CD4-positive, alpha-beta T cell (primary cell): Measurements from ENCODE around the gene CNTLN. TPM values are rescaled to one million over a fixed set of nuclear protein-coding genes. Genes with fewer than 3 reads are reported as not detected.

Source experiments
- ATAC-seq: fragments of 200-7000 bp; cut with Tn5 transposase; one replicate; pipeline ENCODE4 v1.10.0; 2022; ENCODE audit warnings: mild to moderate bottlenecking; ENCODE audit not compliant: poor library complexity
- CTCF ChIA-PET: fragments of 350-600 bp; sonication (Branson Sonifier 250); formaldehyde crosslinking; loops from one replicate; lab custom pipeline; 2021; ENCODE audit warnings: antibody characterized with exemption, inconsistent platforms; lab: Charles Lee
- POLR2A ChIA-PET: fragments of 350-600 bp; sonication (Branson Sonifier 250); formaldehyde crosslinking; loops from one replicate; lab custom pipeline; 2021; ENCODE audit warnings: antibody characterized with exemption, inconsistent platforms; lab: Charles Lee
- DNase-seq, 14 experiments: peaks; one replicate each; pipeline ENCODE4 v3.0.0-alpha.2; 2013 to 2020; ENCODE audit warnings: mixed read lengths in 2 of 14
- H3K27ac ChIP-seq, 2 donors: one replicate each; pipeline versions ENCODE4 v1.5.1 to v1.7.0; 2013; ENCODE audit warnings: low read length in 2 of 2, low read depth in 1 of 2, mild to moderate bottlenecking in 1 of 2
- H3K27me3 ChIP-seq, 2 experiments: 1 replicate in 1 of 2; 2 replicates in 1 of 2; pipeline versions ENCODE4 v1.6.1 to v1.7.0; 2013; ENCODE audit warnings: low read length in 2 of 2, control low read depth in 1 of 2, mild to moderate bottlenecking in 1 of 2, moderate library complexity in 1 of 2; ENCODE audit not compliant: insufficient read depth in 2 of 2, control insufficient read depth in 1 of 2
- H3K36me3 ChIP-seq: one replicate; pipeline ENCODE4 v1.6.1; 2013; ENCODE audit warnings: low read length, control low read depth; ENCODE audit not compliant: insufficient read depth
- H3K4me1 ChIP-seq: one replicate; pipeline ENCODE4 v1.6.1; 2013; ENCODE audit warnings: low read length, control low read depth; ENCODE audit not compliant: insufficient read depth
- H3K4me3 ChIP-seq: one replicate; pipeline ENCODE4 v1.5.1; 2013; ENCODE audit warnings: mild to moderate bottlenecking, low read length, moderate library complexity
- H3K9me3 ChIP-seq, 2 experiments: 1 replicate in 1 of 2; 2 replicates in 1 of 2; pipeline versions ENCODE4 v1.6.1 to v1.7.0; 2013; ENCODE audit warnings: low read length in 2 of 2, mild to moderate bottlenecking in 2 of 2, control low read depth in 1 of 2, moderate library complexity in 1 of 2; ENCODE audit not compliant: control insufficient read depth in 1 of 2, insufficient read depth in 1 of 2
- H3K27ac Mint-ChIP-seq: one replicate; pipeline ENCODE4 v1.8.0; 2020; ENCODE audit warnings: mixed read lengths
- H3K27me3 Mint-ChIP-seq: one replicate; pipeline ENCODE4 v1.8.0; 2021; ENCODE audit warnings: mixed read lengths
- H3K36me3 Mint-ChIP-seq: one replicate; pipeline ENCODE4 v1.8.0; 2021; ENCODE audit warnings: low read depth, mixed read lengths
- H3K4me1 Mint-ChIP-seq: one replicate; pipeline ENCODE4 v1.8.0; 2021; ENCODE audit warnings: low read depth, mixed read lengths
- H3K4me3 Mint-ChIP-seq: one replicate; pipeline ENCODE4 v1.8.0; 2020; ENCODE audit warnings: mild to moderate bottlenecking, mixed read lengths
- H3K9me3 Mint-ChIP-seq: one replicate; pipeline ENCODE4 v1.8.0; 2020; ENCODE audit warnings: mixed read lengths
- intact Hi-C, 2 experiments: fragments of 100-400 bp; cut with DNase I in 1 of 2; cut with micrococcal nuclease in 1 of 2; formaldehyde crosslinking; loops; one replicate each; pipeline versions ENCODE4 v1.15.1 to v1.9.0; 2023 to 2025; cut with DNase I, micrococcal nuclease
- total RNA-seq, 174 experiments: library from RNA in 2 of 174; stranded (reverse) in 2 of 174; gene quantifications; one replicate each; pipeline ENCODE4 v1.2.3 and lab custom pipeline; 2021 to 2026
- TF ChIP-seq, protein P1 (sequence below): fragments of 200-600 bp; IDR thresholded peaks from one replicate; pipeline ENCODE4 v1.8.0; 2022; ENCODE audit warnings: antibody characterized with exemption, mild to moderate bottlenecking

Gene CNTLN
- total RNA-seq, 2 experiments from 2014 or later: 0.25 to 0.28 TPM

DNA sequence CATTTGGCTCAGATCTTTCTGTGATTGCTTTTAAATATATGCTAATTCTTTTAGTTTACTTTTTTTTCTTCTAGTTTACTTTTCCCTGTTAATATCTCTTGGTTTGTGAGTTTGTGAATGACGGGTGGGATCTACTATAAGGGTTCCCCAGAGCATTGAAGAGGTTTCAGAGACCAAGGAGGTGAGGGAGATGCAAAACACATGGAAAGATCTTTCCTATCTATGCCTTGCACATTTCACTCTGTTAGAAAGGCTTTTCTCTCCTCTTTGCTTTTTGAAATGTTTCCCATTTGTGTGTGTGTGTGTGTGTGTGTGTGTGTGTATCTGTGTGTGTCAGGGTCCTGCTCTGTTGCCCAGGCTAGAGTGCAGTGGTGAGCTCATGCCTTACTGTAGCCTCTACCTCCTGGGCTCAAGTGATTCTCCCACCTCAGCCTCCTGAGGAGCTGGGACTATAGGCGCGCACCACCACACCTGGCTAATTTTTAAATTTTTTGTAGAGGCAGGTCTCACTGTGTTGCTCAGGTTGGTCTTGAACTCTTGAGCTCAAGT lies 50.7 kb downstream of the CNTLN start:
- Mint-ChIP-seq H3K4me3 (no peak overlapping the region), H3K27me3 (no peaks in the 10 kb centered on the region), H3K4me1 (no peaks in the 10 kb centered on the region), H3K27ac (no peak overlapping the region), H3K9me3 (peaks cover 1% of the 10 kb centered on the region), H3K36me3 (no peaks in the 10 kb centered on the region)
- ChIA-PET CTCF (no interaction called here), POLR2A (no interaction called here)
- H3K4me3 ChIP-seq: no peak overlapping the region
- intact Hi-C loops: no loop called here
- H3K27me3 ChIP-seq: no peaks in the 10 kb centered on the region
- TF ChIP-seq, protein P1, sequence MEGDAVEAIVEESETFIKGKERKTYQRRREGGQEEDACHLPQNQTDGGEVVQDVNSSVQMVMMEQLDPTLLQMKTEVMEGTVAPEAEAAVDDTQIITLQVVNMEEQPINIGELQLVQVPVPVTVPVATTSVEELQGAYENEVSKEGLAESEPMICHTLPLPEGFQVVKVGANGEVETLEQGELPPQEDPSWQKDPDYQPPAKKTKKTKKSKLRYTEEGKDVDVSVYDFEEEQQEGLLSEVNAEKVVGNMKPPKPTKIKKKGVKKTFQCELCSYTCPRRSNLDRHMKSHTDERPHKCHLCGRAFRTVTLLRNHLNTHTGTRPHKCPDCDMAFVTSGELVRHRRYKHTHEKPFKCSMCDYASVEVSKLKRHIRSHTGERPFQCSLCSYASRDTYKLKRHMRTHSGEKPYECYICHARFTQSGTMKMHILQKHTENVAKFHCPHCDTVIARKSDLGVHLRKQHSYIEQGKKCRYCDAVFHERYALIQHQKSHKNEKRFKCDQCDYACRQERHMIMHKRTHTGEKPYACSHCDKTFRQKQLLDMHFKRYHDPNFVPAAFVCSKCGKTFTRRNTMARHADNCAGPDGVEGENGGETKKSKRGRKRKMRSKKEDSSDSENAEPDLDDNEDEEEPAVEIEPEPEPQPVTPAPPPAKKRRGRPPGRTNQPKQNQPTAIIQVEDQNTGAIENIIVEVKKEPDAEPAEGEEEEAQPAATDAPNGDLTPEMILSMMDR: no peak
- no peak overlapping the region for H3K27ac ChIP-seq
- ATAC-seq (no peak), DNase-seq (no peak)
- no peaks in the 10 kb centered on the region for H3K4me1 ChIP-seq
- no peaks in the 10 kb centered on the region for H3K36me3 ChIP-seq
- H3K9me3 ChIP-seq: peaks cover 0 to 7% of the 10 kb centered on the region in 2 experiments

DNA sequence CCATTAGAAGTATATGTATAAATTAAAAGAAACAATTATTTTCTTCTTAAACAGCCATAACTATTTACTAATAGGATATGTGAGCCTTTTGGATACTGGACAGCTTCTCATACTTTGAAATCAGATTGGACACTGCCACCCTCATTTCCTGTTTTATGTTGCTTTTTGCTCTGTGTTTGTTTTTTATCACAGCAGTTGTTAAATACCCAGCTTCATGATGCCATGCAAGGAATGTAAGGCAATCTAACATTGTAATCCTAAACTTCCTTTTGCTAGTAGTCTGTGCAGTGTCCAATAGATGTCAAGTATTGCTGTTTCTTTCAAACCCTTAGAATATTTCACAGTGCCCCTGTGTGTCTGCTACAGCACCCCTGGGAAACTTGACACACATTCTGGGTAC lies 56.2 kb downstream of the CNTLN start:
- Histone ChIP-seq H3K27ac (no peak overlapping the region), H3K9me3 (peaks cover 0 to 24% of the 10 kb centered on the region in 2 experiments), H3K36me3 (no peaks in the 10 kb centered on the region), H3K27me3 (no peaks in the 10 kb centered on the region), H3K4me3 (no peak overlapping the region), H3K4me1 (no peaks in the 10 kb centered on the region)
- POLR2A ChIA-PET: no interaction called here
- TF ChIP-seq, protein P1: no peak
- intact Hi-C loops: no loop called here
- Mint-ChIP-seq H3K27ac (no peak overlapping the region), H3K9me3 (no peaks in the 10 kb centered on the region), H3K27me3 (no peaks in the 10 kb centered on the region), H3K4me3 (no peak overlapping the region), H3K4me1 (no peaks in the 10 kb centered on the region), H3K36me3 (no peaks in the 10 kb centered on the region)
- DNase-seq: no peak
- ATAC-seq: no peak
- CTCF ChIA-PET: no interaction called here

DNA sequence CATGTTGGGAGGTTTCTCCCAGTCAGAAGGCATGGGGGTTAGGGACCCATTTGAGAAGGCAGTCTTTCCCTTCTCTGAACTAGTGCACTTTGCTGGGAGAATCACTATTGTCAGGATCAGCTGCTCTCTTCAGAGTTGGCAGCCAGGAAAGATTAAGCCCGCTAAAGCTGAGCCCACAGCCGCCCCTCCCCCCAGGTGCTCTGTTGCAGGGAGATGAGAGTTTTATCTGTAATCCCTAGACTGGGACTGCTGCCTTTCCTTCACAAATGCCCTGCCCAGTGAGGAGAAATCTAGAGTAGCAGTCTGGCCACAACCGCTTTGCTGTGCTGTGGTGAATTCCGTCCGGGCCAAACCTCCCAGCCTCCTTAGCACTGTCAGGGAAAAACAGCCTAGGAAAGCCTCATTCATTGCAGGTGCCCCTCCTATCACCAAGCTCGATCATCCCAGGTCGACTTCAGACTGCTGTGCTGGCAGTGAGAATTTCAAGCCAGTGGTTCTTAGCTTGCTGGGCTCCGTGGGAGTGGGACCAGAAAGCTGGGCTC lies 69.8 kb downstream of the CNTLN start:
- Mint-ChIP-seq H3K27ac (no peak overlapping the region), H3K36me3 (no peaks in the 10 kb centered on the region), H3K4me3 (no peak overlapping the region), H3K4me1 (no peaks in the 10 kb centered on the region), H3K9me3 (peaks cover 18% of the 10 kb centered on the region), H3K27me3 (no peaks in the 10 kb centered on the region)
- ChIA-PET CTCF (no interaction called here), POLR2A (no interaction called here)
- no peaks in the 10 kb centered on the region for H3K27me3 ChIP-seq
- no peaks in the 10 kb centered on the region for H3K4me1 ChIP-seq
- peaks cover 0 to 27% of the 10 kb centered on the region in 2 experiments for H3K9me3 ChIP-seq
- H3K27ac ChIP-seq: no peak overlapping the region
- no peak overlapping the region for H3K4me3 ChIP-seq
- TF ChIP-seq, protein P1: no peak
- ATAC-seq (no peak), DNase-seq (no peak)
- intact Hi-C loops: no loop called here
- H3K36me3 ChIP-seq: no peaks in the 10 kb centered on the region
